OCI-M2 (cell line): ENCODE data around the gene TFAP2D.

Experiments
- DNase-seq: peaks from one replicate; lab custom pipeline; 2025; ENCODE audit not compliant: unreplicated experiment; lab: John Stamatoyannopoulos, UW

Gene TFAP2D

GRCh38 chr6:50713226-50713625 is at the start of gene TFAP2D:
TFAP2D (plus strand) TSS chr6:50713526; CDS start chr6:50714056, 530 bp downstream.
- no peak for DNase-seq

- DNase-seq: no peak
Observed at GRCh38 chr6:50663806-50664205, 49.5 kb upstream of the TFAP2D start.

- DNase-seq: no peak
Observed at GRCh38 chr6:50666089-50666488, 47.2 kb upstream of the TFAP2D start.

- no peak for DNase-seq
Observed at GRCh38 chr6:50681213-50681824, 32.0 kb upstream of the TFAP2D start.

- DNase-seq: no peak
Observed at GRCh38 chr6:50689210-50689609, 24.1 kb upstream of the TFAP2D start.

- DNase-seq: no peak
Observed at GRCh38 chr6:50691814-50692495, 21.4 kb upstream of the TFAP2D start.

GRCh38 chr6:50698546-50698945 is 14.8 kb upstream of the TFAP2D start:
- no peak for DNase-seq

GRCh38 chr6:50699051-50699775 is 14.1 kb upstream of the TFAP2D start:
- DNase-seq: no peak

GRCh38 chr6:50706575-50706974 is 6.8 kb upstream of the TFAP2D start:
- no peak for DNase-seq

- no peak for DNase-seq
Observed at GRCh38 chr6:50707191-50707590, 6.1 kb upstream of the TFAP2D start.

GRCh38 chr6:50707652-50708300 is 5.5 kb upstream of the TFAP2D start:
- no peak for DNase-seq

- no peak for DNase-seq
Observed at GRCh38 chr6:50708664-50709365, 4.5 kb upstream of the TFAP2D start.

GRCh38 chr6:50709366-50709734 is 4.0 kb upstream of the TFAP2D start:
- no peak for DNase-seq

- no peak for DNase-seq
Observed at GRCh38 chr6:50711686-50712085, 1.6 kb upstream of the TFAP2D start.

- no peak for DNase-seq
Observed at GRCh38 chr6:50712291-50712690, 1.0 kb upstream of the TFAP2D start.

GRCh38 chr6:50713977-50714486 is 706 bp downstream of the TFAP2D start:
- DNase-seq: no peak

- no peak for DNase-seq
Observed at GRCh38 chr6:50714487-50715379, 1.4 kb downstream of the TFAP2D start.

GRCh38 chr6:50716899-50717509 is 3.7 kb downstream of the TFAP2D start:
- DNase-seq: no peak

GRCh38 chr6:50717734-50718457 is 4.6 kb downstream of the TFAP2D start:
- DNase-seq: no peak
